ENCODE results near the gene SULT1C3. TPM values are rescaled to one million over a fixed set of nuclear protein-coding genes. Genes with fewer than 3 reads are reported as not detected.

Gene SULT1C3
- polyA plus RNA-seq, 1 experiment: not detected

GRCh38 chr2:108220191-108220590 is 19.6 kb upstream of the SULT1C3 start:
- Histone ChIP-seq H3K9me3 (ENCODE audit: control insufficient read depth, insufficient read depth, low read length) (no peaks in the 10 kb centered on the region; the same call in 1 of the 2 replicates), H3K27ac (ENCODE audit: low read depth, low read length) (no peak overlapping the region), H3K4me3 (ENCODE audit: low read depth, low read length) (no peak overlapping the region), H3K27me3 (ENCODE audit: control insufficient read depth, insufficient read depth, low read length) (no peaks in the 10 kb centered on the region)
- DNase-seq (ENCODE audit: low read depth, low spot score): no peak
- CTCF ChIA-PET: no interaction called here
- no peak for TF ChIP-seq CTCF (IDR thresholded peaks at IDR 0.05; ENCODE audit: low read depth, low read length)
- POLR2A ChIA-PET: no interaction called here

GRCh38 chr2:108220942-108221541 is 18.7 kb upstream of the SULT1C3 start:
- Histone ChIP-seq H3K9me3 (ENCODE audit: control insufficient read depth, insufficient read depth, low read length) (no peaks in the 10 kb centered on the region; the same call in 1 of the 2 replicates), H3K27ac (ENCODE audit: low read depth, low read length) (no peak overlapping the region), H3K4me3 (ENCODE audit: low read depth, low read length) (no peak overlapping the region), H3K27me3 (ENCODE audit: control insufficient read depth, insufficient read depth, low read length) (no peaks in the 10 kb centered on the region)
- no peak for TF ChIP-seq CTCF (IDR thresholded peaks at IDR 0.05; ENCODE audit: low read depth, low read length)
- POLR2A ChIA-PET: no interaction called here
- CTCF ChIA-PET: no interaction called here
- DNase-seq (ENCODE audit: low read depth, low spot score): no peak

- no peak for DNase-seq (ENCODE audit: low read depth, low spot score)
- Histone ChIP-seq H3K9me3 (ENCODE audit: control insufficient read depth, insufficient read depth, low read length) (no peaks in the 10 kb centered on the region; the same call in 1 of the 2 replicates), H3K4me3 (ENCODE audit: low read depth, low read length) (no peak overlapping the region), H3K27me3 (ENCODE audit: control insufficient read depth, insufficient read depth, low read length) (no peaks in the 10 kb centered on the region), H3K27ac (ENCODE audit: low read depth, low read length) (no peak overlapping the region)
- POLR2A ChIA-PET: no interaction called here
- CTCF ChIA-PET: no interaction called here
- no peak for TF ChIP-seq CTCF (IDR thresholded peaks at IDR 0.05; ENCODE audit: low read depth, low read length)
Observed at GRCh38 chr2:108222261-108222660, 17.5 kb upstream of the SULT1C3 start.

- no peak for TF ChIP-seq CTCF (IDR thresholded peaks at IDR 0.05; ENCODE audit: low read depth, low read length)
Observed at GRCh38 chr2:108223573-108223972, 16.2 kb upstream of the SULT1C3 start.

GRCh38 chr2:108224022-108224421 is 15.7 kb upstream of the SULT1C3 start:
- ChIA-PET POLR2A (no interaction called here), CTCF (no interaction called here)
- DNase-seq (ENCODE audit: low read depth, low spot score): no peak

More at GRCh38 chr2:108223573-108223972, 16.2 kb upstream of the SULT1C3 start:
- H3K4me3 ChIP-seq (ENCODE audit: low read depth, low read length): no peak overlapping the region
- ChIA-PET CTCF (no interaction called here), POLR2A (no interaction called here)
- no peaks in the 10 kb centered on the region; the same call in 1 of the 2 replicates for H3K9me3 ChIP-seq (ENCODE audit: control insufficient read depth, insufficient read depth, low read length)
- no peak for DNase-seq (ENCODE audit: low read depth, low spot score)
- no peaks in the 10 kb centered on the region for H3K27me3 ChIP-seq (ENCODE audit: control insufficient read depth, insufficient read depth, low read length)
- no peak overlapping the region for H3K27ac ChIP-seq (ENCODE audit: low read depth, low read length)

More at GRCh38 chr2:108224022-108224421, 15.7 kb upstream of the SULT1C3 start:
- Histone ChIP-seq H3K27ac (ENCODE audit: low read depth, low read length) (no peak overlapping the region), H3K27me3 (ENCODE audit: control insufficient read depth, insufficient read depth, low read length) (no peaks in the 10 kb centered on the region), H3K4me3 (ENCODE audit: low read depth, low read length) (no peak overlapping the region), H3K9me3 (ENCODE audit: control insufficient read depth, insufficient read depth, low read length) (no peaks in the 10 kb centered on the region; the same call in 1 of the 2 replicates)
- no peak for TF ChIP-seq CTCF (IDR thresholded peaks at IDR 0.05; ENCODE audit: low read depth, low read length)

All from AG04450 (cell line).